K562 (cell line): ENCODE measurements around the gene VPS9D1. TPM values are rescaled to one million over a fixed set of nuclear protein-coding genes. Genes with fewer than 3 reads are reported as not detected.
A peak's percentile ranks its signal among the peaks of the same experiment; 100 is the strongest.

ENCODE experiments used
- ATAC-seq: fragments of 200-7000 bp; cut with Tn5 transposase; 3 replicates; pipeline ENCODE4 v1.9.1; 2020; ENCODE audit warnings: moderate library complexity
- BruUV-seq: library from RNA; stranded (reverse); fragments of 400-500 nt; replicated peaks from 2 replicates; lab custom pipeline; 2021; lab: Mats Ljungman, UMichigan
- CTCF ChIA-PET: fragments of 300-600 bp; formaldehyde crosslinking; extraction: SDS; loops from one replicate; lab custom pipeline; 2021; ENCODE audit warnings: low intra/inter-chr PET ratio; lab: Yijun Ruan, JAX
- POLR2A ChIA-PET: fragments of 300-600, 350-650 bp; sonication (Branson Sonifier 250); formaldehyde crosslinking; extraction: SDS; loops from one replicate; lab custom pipeline; 2021; ENCODE audit warnings: antibody characterized with exemption, inconsistent platforms; lab: Yijun Ruan, JAX
- DNase-seq, 4 experiments: peaks; one replicate each; pipeline versions ENCODE4 v3.0.0 to v3.0.0-alpha.2; 2011 to 2018; ENCODE audit warnings: low spot score in 3 of 4, mixed read lengths in 3 of 4; ENCODE audit errors: extremely low read depth in 1 of 4
- FAIRE-seq: peaks from 2 replicates; lab custom pipeline; 2011; peaks lifted over from hg19 to GRCh38; lab: Jason Lieb, UNC
- H2AFZ ChIP-seq: 2 replicates; pipeline ENCODE4 v1.6.0; 2011; ENCODE audit warnings: low read depth, low read length, control low read depth, inconsistent platforms
- H3K27ac ChIP-seq: fragments of 200-600 bp; 3 replicates; pipeline ENCODE4 v1.8.0; 2011; ENCODE audit warnings: low read depth, mild to moderate bottlenecking, control low read depth, inconsistent platforms, low read length, moderate library complexity, mixed read lengths; ENCODE audit errors: extremely low read depth
- H3K27me3 ChIP-seq, 2 experiments: fragments of 300-600 bp in 1 of 2; 2 replicates in 1 of 2; 3 replicates in 1 of 2; pipeline versions ENCODE4 v1.6.0 to v1.8.0; 2011; ENCODE audit warnings: inconsistent platforms in 2 of 2, low read length in 2 of 2, mild to moderate bottlenecking in 1 of 2, mixed read lengths in 1 of 2, moderate library complexity in 1 of 2; ENCODE audit not compliant: control insufficient read depth in 2 of 2, insufficient read depth in 2 of 2
- H3K36me3 ChIP-seq: fragments of 300-600 bp; 3 replicates; pipeline ENCODE4 v1.8.0; 2011; ENCODE audit warnings: mild to moderate bottlenecking, low read length, inconsistent platforms; ENCODE audit not compliant: control insufficient read depth, insufficient read depth
- H3K4me1 ChIP-seq, 2 experiments: fragments of 200-600 bp in 1 of 2; replicated peaks in 1 of 2; 2 replicates in 1 of 2; 3 replicates in 1 of 2; pipeline versions ENCODE4 v1.5.1 to v1.8.0; 2011; ENCODE audit warnings: inconsistent platforms in 2 of 2, low read length in 2 of 2, mild to moderate bottlenecking in 1 of 2, mixed read lengths in 1 of 2, moderate library complexity in 1 of 2; ENCODE audit not compliant: control insufficient read depth in 2 of 2, insufficient read depth in 2 of 2
- H3K4me2 ChIP-seq: 2 replicates; pipeline ENCODE4 v1.6.1; 2011; ENCODE audit warnings: low read length, control low read depth, inconsistent platforms, mixed read lengths; ENCODE audit not compliant: insufficient read depth
- H3K4me3 ChIP-seq: fragments of 200-600 bp; sonication (generic), shearing (Covaris generic); 2 replicates; pipeline ENCODE4 v1.5.1; 2016; ENCODE audit warnings: control low read depth, inconsistent platforms
- H3K79me2 ChIP-seq: fragments of 200-600 bp; 3 replicates; pipeline ENCODE4 v1.8.0; 2011; ENCODE audit warnings: low read length, inconsistent platforms; ENCODE audit not compliant: control insufficient read depth, insufficient read depth
- H3K9ac ChIP-seq, 2 experiments: 2 replicates each; pipeline versions ENCODE4 v1.6.0 to v1.6.1; 2011; ENCODE audit warnings: low read depth in 2 of 2, low read length in 2 of 2, control low read depth in 1 of 2, inconsistent platforms in 1 of 2, mild to moderate bottlenecking in 1 of 2, mixed read lengths in 1 of 2; ENCODE audit not compliant: insufficient read depth in 1 of 2
- H3K9me1 ChIP-seq: one replicate; pipeline ENCODE4 v1.6.0; 2011; ENCODE audit warnings: inconsistent platforms, mild to moderate bottlenecking, low read length, moderate library complexity; ENCODE audit not compliant: control insufficient read depth, insufficient read depth
- H3K9me3 ChIP-seq: replicated peaks from 2 replicates; pipeline ENCODE4 v1.5.1; 2011; ENCODE audit warnings: low read depth, low read length, inconsistent platforms; ENCODE audit not compliant: control insufficient read depth, insufficient read depth
- H4K20me1 ChIP-seq: replicated peaks from 2 replicates; pipeline ENCODE4 v1.6.1; 2011; ENCODE audit warnings: low read length, inconsistent platforms, mixed read lengths; ENCODE audit not compliant: control insufficient read depth, insufficient read depth
- HMG20A ChIP-seq: fragments of 450-650 bp; formaldehyde crosslinking; conservative IDR thresholded peaks from 2 replicates; pipeline ENCODE4 v1.4.0; 2020; ENCODE audit warnings: mild to moderate bottlenecking, mixed read lengths
- KDM2B ChIP-seq: fragments of 250-450 bp; sonication (Bioruptor Pico); IDR thresholded peaks from 2 replicates; pipeline ENCODE4 v1.8.0; 2021; ENCODE audit warnings: mild to moderate bottlenecking, moderate library complexity
- KLF13 ChIP-seq: fragments of 450-650 bp; IDR thresholded peaks from 2 replicates; pipeline ENCODE4 v1.6.1; 2016; ENCODE audit warnings: missing genetic modification characterization, low read depth, mild to moderate bottlenecking, missing compliant biosample characterization, moderate library complexity, borderline replicate concordance
- NCOR1 ChIP-seq: fragments of 450-650 bp; IDR thresholded peaks from 2 replicates; pipeline ENCODE4 v1.6.1; 2016; ENCODE audit warnings: mild to moderate bottlenecking, moderate library complexity
- NR2F6 ChIP-seq: fragments of 450-650 bp; formaldehyde crosslinking; IDR thresholded peaks from 2 replicates; pipeline ENCODE4 v1.4.0; 2020; ENCODE audit warnings: mild to moderate bottlenecking
- SIN3A ChIP-seq, 2 experiments: fragments of 150-350 bp in 1 of 2; IDR thresholded peaks; 2 replicates each; pipeline ENCODE4 v1.6.1; 2011 to 2016; ENCODE audit warnings: borderline replicate concordance in 2 of 2, low read depth in 2 of 2, low read length in 2 of 2, mild to moderate bottlenecking in 2 of 2, moderate library complexity in 2 of 2; ENCODE audit not compliant: control insufficient read depth in 1 of 2
- ZNF133 ChIP-seq: fragments of 250-450 bp; sonication (Bioruptor Pico); IDR thresholded peaks from 2 replicates; pipeline ENCODE4 v1.4.0; 2020; ENCODE audit warnings: mild to moderate bottlenecking
- ZSCAN32 ChIP-seq: fragments of 450-650 bp; formaldehyde crosslinking; IDR thresholded peaks from 2 replicates; pipeline ENCODE4 v1.4.0; 2020; ENCODE audit warnings: mild to moderate bottlenecking, moderate library complexity
- WGBS: fragments of 100-300 bp; shearing (Covaris generic); methylation state at CpG from one replicate; pipeline ENCODE4 v1.1.6; 2016; ENCODE audit warnings: low coverage, mixed read lengths; ENCODE audit not compliant: insufficient coverage; ENCODE audit errors: missing lambda C conversion rate; 5-methylcytosine and 5-hydroxymethylcytosine counted together
- in situ Hi-C: fragments of 300-500 bp; cut with MboI; formaldehyde crosslinking; loops from 4 replicates; pipeline ENCODE4 v1.15.0; 2018; ENCODE audit warnings: inconsistent platforms, mixed read lengths
- intact Hi-C: fragments of 100-400 bp; cut with micrococcal nuclease; formaldehyde crosslinking; loops from 2 replicates; pipeline ENCODE4 v1.14.2; 2022
- polyA plus RNA-seq, 8 experiments: library from polyadenylated mRNA; depleted of rRNA in 4 of 8; stranded (reverse) in 5 of 8; unstranded in 3 of 8; fragments of >200 nt; fragmentation: Nextera tagmentation in 2 of 8; fragmentation: Illumina TruSeq in 1 of 8; extraction: Ambion mirVana in 2 of 8; extraction: Trizol in 1 of 8; gene quantifications; 2 replicates each; pipeline versions ENCODE4 v1.2.1 to v1.2.3, GENCODE V29; 2011 to 2014; ENCODE audit warnings: inconsistent platforms in 1 of 8, missing spikeins in 1 of 8
- total RNA-seq, 7 experiments: library from RNA; depleted of rRNA in 6 of 7; stranded (reverse); fragments of >200 nt in 6 of 7; fragmentation: Illumina TruSeq in 2 of 7; extraction: Trizol in 2 of 7; gene quantifications; 2 replicates each; pipeline versions ENCODE4 v1.2.1 to v1.2.3, GENCODE V29; 2011 to 2021; ENCODE audit warnings: low replicate concordance in 1 of 7
- TF ChIP-seq, protein P1 (sequence below): fragments of 450-650 bp; IDR thresholded peaks from 2 replicates; pipeline ENCODE4 v1.6.1; 2016; ENCODE audit warnings: mild to moderate bottlenecking, moderate library complexity
- TF ChIP-seq, protein P2 (sequence below): IDR thresholded peaks from 2 replicates; pipeline ENCODE4 v1.6.1; 2011; ENCODE audit not compliant: insufficient read length; ENCODE audit errors: extremely low read depth

Gene VPS9D1
- total and polyA plus RNA-seq, 9 of the 15 experiments (the other 6 are each of a cell fraction or from before 2014, with no cell fraction given): 0.33 to 3.1 (median 1.1) TPM

DNA sequence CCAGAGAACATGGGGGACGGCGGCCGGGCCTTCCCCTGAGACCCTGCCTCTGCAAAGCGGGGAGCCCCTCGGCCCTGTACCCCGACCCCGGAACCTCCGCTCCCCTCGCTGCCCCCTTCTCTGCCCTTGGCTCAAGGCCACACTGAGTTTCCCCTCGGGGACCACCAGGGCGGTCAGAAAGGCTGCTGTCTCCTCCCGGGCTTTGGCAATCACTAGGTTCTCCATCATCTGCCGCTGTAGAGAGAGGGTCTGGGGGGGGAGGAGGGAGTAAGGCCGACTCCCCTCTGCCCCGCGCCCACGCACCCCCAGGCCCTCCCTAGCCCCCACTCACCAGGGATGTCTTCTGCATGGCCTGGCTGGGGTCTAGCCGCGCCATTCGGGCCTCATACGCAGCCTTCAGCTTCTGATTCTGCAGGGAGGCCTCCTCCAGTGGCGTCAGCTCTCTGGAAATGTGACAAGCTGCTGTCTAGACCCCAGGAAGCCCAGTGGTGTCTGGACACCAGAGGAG is 8.4 kb downstream of the VPS9D1 start:
- 0% methylated on average over 17 of the region's 22 CpGs for WGBS
- intact Hi-C loops (no loop called here), in situ Hi-C loops (no loop called here)
- no peaks in the 10 kb centered on the region for H3K27me3 ChIP-seq
- FAIRE-seq: peak; percentile 74
- peak overlapping the region; percentile 99 for H3K4me3 ChIP-seq
- H3K36me3 ChIP-seq: peaks cover 37% of the 10 kb centered on the region
- peak overlapping the region; percentile 87 for H3K4me2 ChIP-seq
- BruUV-seq: no TSS peak
- ChIA-PET POLR2A (interaction anchor here (0.6 to 2.4 kb wide), 7 partner anchors 11 to 227 kb away, joined by 3 to 14 read pairs (median 4); no protein-coding TSS in a partner anchor), CTCF (no interaction called here)
- peaks cover 15 to 81% of the 10 kb centered on the region in 2 experiments; a peak in 4 of 5 replicates for H3K4me1 ChIP-seq
- 0 out of 2 replicates have a peak, but pooled peaks cover 2% of the 10 kb centered on the region for H3K9me3 ChIP-seq
- peak overlapping the region; percentile 74 for H3K27ac ChIP-seq
- peak overlapping the region; percentile 78 to 97 for H3K9ac ChIP-seq
- H3K79me2 ChIP-seq: peaks cover 30% of the 10 kb centered on the region
- peak in 2 of 4 experiments; percentile 51 to 52 for DNase-seq
- ATAC-seq: peak; percentile 46
- no peaks in the 10 kb centered on the region for H3K9me1 ChIP-seq
- H2AFZ ChIP-seq: peak overlapping the region; percentile 70
- H4K20me1 ChIP-seq: no peaks in the 10 kb centered on the region
- TF ChIP-seq SIN3A (IDR thresholded peaks at IDR 0.05; ENCODE audit: borderline replicate concordance in 2 of 2, control insufficient read depth in 1 of 2, low read depth in 2 of 2, low read length in 2 of 2) (0 out of 4 replicates have a peak, but pooled peaks of 1 of the 2 experiments have one; percentile 14), HMG20A (no peak), ZSCAN32 (no peak), NCOR1 (no peak), KDM2B (CRISPR knock-in tag) (no peak), NR2F6 (no peak), ZNF133 (no peak), KLF13 (tag) (no peak)
- TF ChIP-seq, protein P1, sequence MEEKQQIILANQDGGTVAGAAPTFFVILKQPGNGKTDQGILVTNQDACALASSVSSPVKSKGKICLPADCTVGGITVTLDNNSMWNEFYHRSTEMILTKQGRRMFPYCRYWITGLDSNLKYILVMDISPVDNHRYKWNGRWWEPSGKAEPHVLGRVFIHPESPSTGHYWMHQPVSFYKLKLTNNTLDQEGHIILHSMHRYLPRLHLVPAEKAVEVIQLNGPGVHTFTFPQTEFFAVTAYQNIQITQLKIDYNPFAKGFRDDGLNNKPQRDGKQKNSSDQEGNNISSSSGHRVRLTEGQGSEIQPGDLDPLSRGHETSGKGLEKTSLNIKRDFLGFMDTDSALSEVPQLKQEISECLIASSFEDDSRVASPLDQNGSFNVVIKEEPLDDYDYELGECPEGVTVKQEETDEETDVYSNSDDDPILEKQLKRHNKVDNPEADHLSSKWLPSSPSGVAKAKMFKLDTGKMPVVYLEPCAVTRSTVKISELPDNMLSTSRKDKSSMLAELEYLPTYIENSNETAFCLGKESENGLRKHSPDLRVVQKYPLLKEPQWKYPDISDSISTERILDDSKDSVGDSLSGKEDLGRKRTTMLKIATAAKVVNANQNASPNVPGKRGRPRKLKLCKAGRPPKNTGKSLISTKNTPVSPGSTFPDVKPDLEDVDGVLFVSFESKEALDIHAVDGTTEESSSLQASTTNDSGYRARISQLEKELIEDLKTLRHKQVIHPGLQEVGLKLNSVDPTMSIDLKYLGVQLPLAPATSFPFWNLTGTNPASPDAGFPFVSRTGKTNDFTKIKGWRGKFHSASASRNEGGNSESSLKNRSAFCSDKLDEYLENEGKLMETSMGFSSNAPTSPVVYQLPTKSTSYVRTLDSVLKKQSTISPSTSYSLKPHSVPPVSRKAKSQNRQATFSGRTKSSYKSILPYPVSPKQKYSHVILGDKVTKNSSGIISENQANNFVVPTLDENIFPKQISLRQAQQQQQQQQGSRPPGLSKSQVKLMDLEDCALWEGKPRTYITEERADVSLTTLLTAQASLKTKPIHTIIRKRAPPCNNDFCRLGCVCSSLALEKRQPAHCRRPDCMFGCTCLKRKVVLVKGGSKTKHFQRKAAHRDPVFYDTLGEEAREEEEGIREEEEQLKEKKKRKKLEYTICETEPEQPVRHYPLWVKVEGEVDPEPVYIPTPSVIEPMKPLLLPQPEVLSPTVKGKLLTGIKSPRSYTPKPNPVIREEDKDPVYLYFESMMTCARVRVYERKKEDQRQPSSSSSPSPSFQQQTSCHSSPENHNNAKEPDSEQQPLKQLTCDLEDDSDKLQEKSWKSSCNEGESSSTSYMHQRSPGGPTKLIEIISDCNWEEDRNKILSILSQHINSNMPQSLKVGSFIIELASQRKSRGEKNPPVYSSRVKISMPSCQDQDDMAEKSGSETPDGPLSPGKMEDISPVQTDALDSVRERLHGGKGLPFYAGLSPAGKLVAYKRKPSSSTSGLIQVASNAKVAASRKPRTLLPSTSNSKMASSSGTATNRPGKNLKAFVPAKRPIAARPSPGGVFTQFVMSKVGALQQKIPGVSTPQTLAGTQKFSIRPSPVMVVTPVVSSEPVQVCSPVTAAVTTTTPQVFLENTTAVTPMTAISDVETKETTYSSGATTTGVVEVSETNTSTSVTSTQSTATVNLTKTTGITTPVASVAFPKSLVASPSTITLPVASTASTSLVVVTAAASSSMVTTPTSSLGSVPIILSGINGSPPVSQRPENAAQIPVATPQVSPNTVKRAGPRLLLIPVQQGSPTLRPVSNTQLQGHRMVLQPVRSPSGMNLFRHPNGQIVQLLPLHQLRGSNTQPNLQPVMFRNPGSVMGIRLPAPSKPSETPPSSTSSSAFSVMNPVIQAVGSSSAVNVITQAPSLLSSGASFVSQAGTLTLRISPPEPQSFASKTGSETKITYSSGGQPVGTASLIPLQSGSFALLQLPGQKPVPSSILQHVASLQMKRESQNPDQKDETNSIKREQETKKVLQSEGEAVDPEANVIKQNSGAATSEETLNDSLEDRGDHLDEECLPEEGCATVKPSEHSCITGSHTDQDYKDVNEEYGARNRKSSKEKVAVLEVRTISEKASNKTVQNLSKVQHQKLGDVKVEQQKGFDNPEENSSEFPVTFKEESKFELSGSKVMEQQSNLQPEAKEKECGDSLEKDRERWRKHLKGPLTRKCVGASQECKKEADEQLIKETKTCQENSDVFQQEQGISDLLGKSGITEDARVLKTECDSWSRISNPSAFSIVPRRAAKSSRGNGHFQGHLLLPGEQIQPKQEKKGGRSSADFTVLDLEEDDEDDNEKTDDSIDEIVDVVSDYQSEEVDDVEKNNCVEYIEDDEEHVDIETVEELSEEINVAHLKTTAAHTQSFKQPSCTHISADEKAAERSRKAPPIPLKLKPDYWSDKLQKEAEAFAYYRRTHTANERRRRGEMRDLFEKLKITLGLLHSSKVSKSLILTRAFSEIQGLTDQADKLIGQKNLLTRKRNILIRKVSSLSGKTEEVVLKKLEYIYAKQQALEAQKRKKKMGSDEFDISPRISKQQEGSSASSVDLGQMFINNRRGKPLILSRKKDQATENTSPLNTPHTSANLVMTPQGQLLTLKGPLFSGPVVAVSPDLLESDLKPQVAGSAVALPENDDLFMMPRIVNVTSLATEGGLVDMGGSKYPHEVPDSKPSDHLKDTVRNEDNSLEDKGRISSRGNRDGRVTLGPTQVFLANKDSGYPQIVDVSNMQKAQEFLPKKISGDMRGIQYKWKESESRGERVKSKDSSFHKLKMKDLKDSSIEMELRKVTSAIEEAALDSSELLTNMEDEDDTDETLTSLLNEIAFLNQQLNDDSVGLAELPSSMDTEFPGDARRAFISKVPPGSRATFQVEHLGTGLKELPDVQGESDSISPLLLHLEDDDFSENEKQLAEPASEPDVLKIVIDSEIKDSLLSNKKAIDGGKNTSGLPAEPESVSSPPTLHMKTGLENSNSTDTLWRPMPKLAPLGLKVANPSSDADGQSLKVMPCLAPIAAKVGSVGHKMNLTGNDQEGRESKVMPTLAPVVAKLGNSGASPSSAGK: no peak
- TF ChIP-seq, protein P2, sequence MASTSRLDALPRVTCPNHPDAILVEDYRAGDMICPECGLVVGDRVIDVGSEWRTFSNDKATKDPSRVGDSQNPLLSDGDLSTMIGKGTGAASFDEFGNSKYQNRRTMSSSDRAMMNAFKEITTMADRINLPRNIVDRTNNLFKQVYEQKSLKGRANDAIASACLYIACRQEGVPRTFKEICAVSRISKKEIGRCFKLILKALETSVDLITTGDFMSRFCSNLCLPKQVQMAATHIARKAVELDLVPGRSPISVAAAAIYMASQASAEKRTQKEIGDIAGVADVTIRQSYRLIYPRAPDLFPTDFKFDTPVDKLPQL: no peak
